ENCODE results near the gene PRSS35. TPM values are rescaled to one million over a fixed set of nuclear protein-coding genes. Genes with fewer than 3 reads are reported as not detected.

The PRSS35 gene
- total RNA-seq, 1 experiment from 2014 or later: 6.7 TPM

DNA sequence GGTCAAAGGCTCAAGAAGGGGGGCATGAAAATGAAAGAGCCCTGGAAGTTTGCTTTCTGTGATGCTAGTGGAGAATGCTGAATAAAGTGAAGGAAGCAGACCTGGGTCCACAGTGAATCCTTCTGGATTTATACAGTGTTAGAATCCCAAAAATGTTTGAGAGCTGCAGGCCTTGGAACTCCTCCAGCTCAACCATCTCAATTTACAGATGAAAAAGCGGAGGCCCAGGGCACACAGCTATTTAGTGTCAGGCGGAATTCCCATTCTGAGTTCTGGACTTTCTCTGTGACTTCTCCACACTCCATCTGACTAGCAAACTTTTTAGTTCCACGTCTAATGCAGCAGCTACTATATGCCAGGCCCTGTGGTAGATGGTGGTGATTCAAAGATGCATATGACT is 1.5 kb upstream of the PRSS35 start:
- no peak overlapping the region for H3K27ac Mint-ChIP-seq
- DNase-seq (ENCODE audit: low spot score) (no peak), ATAC-seq (no peak)
- CTCF ChIA-PET: interaction anchor here (1.1 to 6.8 kb wide), 5 partner anchors 25 to 445 kb away, joined by 5 to 47 read pairs (median 12); partner anchors contain the start of gene UBE3D
- H3K9me3 Mint-ChIP-seq: no peaks in the 10 kb centered on the region
- H3K27me3 Mint-ChIP-seq (ENCODE audit: low read depth): peaks cover 3% of the 10 kb centered on the region; the same call in 1 of the 2 replicates
- H3K4me1 Mint-ChIP-seq: peaks cover 20% of the 10 kb centered on the region
- H3K4me3 Mint-ChIP-seq: peak overlapping the region; percentile 31; the same call in 1 of the 2 replicates
- no peaks in the 10 kb centered on the region for H3K36me3 Mint-ChIP-seq
- TF ChIP-seq NR1H2 (CRISPR knock-in tag; IDR thresholded peaks at IDR 0.05) (no peak), KAT7 (CRISPR knock-in tag; IDR thresholded peaks at IDR 0.05; ENCODE audit: borderline replicate concordance) (no peak), CREM (CRISPR knock-in tag; IDR thresholded peaks at IDR 0.05) (no peak), TP53 (CRISPR knock-in tag; IDR thresholded peaks at IDR 0.05) (no peak), ZNF219 (CRISPR knock-in tag; IDR thresholded peaks at IDR 0.05; ENCODE audit: borderline replicate concordance) (no peak), SMAD4 (CRISPR knock-in tag; IDR thresholded peaks at IDR 0.05) (no peak), TEAD4 (CRISPR knock-in tag; IDR thresholded peaks at IDR 0.05) (no peak), MYBL2 (CRISPR knock-in tag; IDR thresholded peaks at IDR 0.05) (no peak), GRHL2 (CRISPR knock-in tag; IDR thresholded peaks at IDR 0.05; ENCODE audit: insufficient replicate concordance, severe bottlenecking) (no peak)
- TF ChIP-seq, protein P1, sequence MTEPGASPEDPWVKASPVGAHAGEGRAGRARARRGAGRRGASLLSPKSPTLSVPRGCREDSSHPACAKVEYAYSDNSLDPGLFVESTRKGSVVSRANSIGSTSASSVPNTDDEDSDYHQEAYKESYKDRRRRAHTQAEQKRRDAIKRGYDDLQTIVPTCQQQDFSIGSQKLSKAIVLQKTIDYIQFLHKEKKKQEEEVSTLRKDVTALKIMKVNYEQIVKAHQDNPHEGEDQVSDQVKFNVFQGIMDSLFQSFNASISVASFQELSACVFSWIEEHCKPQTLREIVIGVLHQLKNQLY (CRISPR knock-in tag; IDR thresholded peaks at IDR 0.05): no peak
- TF ChIP-seq, protein P2, sequence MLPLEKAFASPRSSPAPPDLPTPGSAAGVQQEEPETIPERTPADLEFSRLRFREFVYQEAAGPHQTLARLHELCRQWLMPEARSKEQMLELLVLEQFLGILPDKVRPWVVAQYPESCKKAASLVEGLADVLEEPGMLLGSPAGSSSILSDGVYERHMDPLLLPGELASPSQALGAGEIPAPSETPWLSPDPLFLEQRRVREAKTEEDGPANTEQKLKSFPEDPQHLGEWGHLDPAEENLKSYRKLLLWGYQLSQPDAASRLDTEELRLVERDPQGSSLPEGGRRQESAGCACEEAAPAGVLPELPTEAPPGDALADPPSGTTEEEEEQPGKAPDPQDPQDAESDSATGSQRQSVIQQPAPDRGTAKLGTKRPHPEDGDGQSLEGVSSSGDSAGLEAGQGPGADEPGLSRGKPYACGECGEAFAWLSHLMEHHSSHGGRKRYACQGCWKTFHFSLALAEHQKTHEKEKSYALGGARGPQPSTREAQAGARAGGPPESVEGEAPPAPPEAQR (CRISPR knock-in tag; IDR thresholded peaks at IDR 0.05): no peak
- TF ChIP-seq, protein P3, sequence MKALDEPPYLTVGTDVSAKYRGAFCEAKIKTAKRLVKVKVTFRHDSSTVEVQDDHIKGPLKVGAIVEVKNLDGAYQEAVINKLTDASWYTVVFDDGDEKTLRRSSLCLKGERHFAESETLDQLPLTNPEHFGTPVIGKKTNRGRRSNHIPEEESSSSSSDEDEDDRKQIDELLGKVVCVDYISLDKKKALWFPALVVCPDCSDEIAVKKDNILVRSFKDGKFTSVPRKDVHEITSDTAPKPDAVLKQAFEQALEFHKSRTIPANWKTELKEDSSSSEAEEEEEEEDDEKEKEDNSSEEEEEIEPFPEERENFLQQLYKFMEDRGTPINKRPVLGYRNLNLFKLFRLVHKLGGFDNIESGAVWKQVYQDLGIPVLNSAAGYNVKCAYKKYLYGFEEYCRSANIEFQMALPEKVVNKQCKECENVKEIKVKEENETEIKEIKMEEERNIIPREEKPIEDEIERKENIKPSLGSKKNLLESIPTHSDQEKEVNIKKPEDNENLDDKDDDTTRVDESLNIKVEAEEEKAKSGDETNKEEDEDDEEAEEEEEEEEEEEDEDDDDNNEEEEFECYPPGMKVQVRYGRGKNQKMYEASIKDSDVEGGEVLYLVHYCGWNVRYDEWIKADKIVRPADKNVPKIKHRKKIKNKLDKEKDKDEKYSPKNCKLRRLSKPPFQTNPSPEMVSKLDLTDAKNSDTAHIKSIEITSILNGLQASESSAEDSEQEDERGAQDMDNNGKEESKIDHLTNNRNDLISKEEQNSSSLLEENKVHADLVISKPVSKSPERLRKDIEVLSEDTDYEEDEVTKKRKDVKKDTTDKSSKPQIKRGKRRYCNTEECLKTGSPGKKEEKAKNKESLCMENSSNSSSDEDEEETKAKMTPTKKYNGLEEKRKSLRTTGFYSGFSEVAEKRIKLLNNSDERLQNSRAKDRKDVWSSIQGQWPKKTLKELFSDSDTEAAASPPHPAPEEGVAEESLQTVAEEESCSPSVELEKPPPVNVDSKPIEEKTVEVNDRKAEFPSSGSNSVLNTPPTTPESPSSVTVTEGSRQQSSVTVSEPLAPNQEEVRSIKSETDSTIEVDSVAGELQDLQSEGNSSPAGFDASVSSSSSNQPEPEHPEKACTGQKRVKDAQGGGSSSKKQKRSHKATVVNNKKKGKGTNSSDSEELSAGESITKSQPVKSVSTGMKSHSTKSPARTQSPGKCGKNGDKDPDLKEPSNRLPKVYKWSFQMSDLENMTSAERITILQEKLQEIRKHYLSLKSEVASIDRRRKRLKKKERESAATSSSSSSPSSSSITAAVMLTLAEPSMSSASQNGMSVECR (CRISPR knock-in tag; IDR thresholded peaks at IDR 0.05; ENCODE audit: borderline replicate concordance): no peak
- TF ChIP-seq, protein P4, sequence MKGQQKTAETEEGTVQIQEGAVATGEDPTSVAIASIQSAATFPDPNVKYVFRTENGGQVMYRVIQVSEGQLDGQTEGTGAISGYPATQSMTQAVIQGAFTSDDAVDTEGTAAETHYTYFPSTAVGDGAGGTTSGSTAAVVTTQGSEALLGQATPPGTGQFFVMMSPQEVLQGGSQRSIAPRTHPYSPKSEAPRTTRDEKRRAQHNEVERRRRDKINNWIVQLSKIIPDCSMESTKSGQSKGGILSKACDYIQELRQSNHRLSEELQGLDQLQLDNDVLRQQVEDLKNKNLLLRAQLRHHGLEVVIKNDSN (CRISPR knock-in tag; IDR thresholded peaks at IDR 0.05): no peak
- POLR2A ChIA-PET: no interaction called here

DNA sequence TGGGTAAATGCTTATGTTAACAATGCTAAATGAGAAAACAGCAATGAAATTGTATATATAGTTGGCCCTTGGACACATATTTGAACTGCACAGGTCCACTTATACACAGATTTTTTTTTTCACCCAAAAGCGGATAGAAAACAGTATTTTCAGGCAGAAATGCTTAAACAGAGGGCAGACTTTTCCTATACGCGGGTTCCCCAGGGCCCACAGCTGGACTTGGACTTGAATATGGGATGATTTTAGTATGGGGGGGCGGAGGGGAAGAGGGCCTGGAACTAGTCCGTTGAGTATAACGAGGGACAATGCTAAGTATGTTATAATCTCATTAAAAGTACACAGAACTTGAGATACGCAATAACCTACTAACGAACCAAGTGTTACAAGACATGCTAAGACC is 1.1 kb upstream of the PRSS35 start:
- H3K36me3 Mint-ChIP-seq: no peaks in the 10 kb centered on the region
- peaks cover 20% of the 10 kb centered on the region for H3K4me1 Mint-ChIP-seq
- no peak overlapping the region for H3K27ac Mint-ChIP-seq
- peak overlapping the region; percentile 87 for H3K4me3 Mint-ChIP-seq
- ChIA-PET CTCF (interaction anchor here (1.1 to 6.8 kb wide), 6 partner anchors 25 to 445 kb away, joined by 5 to 47 read pairs (median 16); partner anchors contain the start of gene UBE3D), POLR2A (interaction anchor here (1.5 kb wide), 1 partner anchor 80 kb away, joined by 3 read pairs; no protein-coding TSS in a partner anchor)
- no peak for ATAC-seq
- H3K27me3 Mint-ChIP-seq (ENCODE audit: low read depth): peaks cover 3% of the 10 kb centered on the region; the same call in 1 of the 2 replicates
- no peaks in the 10 kb centered on the region for H3K9me3 Mint-ChIP-seq
- no peak for DNase-seq (ENCODE audit: low spot score)
- TF ChIP-seq FOXK1 (CRISPR knock-in tag; IDR thresholded peaks at IDR 0.05): no peak
- TF ChIP-seq, protein P5, sequence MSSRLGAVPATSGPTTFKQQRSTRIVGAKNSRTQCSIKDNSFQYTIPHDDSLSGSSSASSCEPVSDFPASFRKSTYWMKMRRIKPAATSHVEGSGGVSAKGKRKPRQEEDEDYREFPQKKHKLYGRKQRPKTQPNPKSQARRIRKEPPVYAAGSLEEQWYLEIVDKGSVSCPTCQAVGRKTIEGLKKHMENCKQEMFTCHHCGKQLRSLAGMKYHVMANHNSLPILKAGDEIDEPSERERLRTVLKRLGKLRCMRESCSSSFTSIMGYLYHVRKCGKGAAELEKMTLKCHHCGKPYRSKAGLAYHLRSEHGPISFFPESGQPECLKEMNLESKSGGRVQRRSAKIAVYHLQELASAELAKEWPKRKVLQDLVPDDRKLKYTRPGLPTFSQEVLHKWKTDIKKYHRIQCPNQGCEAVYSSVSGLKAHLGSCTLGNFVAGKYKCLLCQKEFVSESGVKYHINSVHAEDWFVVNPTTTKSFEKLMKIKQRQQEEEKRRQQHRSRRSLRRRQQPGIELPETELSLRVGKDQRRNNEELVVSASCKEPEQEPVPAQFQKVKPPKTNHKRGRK (CRISPR knock-in tag; IDR thresholded peaks at IDR 0.05; ENCODE audit: borderline replicate concordance): no peak
- TF ChIP-seq, protein P2 (CRISPR knock-in tag; IDR thresholded peaks at IDR 0.05): no peak
- no peak for TF ChIP-seq HMGA2 (CRISPR knock-in tag; IDR thresholded peaks at IDR 0.05)
- TF ChIP-seq SP1 (CRISPR knock-in tag; conservative IDR thresholded peaks at IDR 0.05): no peak
- no peak for TF ChIP-seq CREM (CRISPR knock-in tag; IDR thresholded peaks at IDR 0.05)
- no peak for TF ChIP-seq RORB (CRISPR knock-in tag; IDR thresholded peaks at IDR 0.05)
- TF ChIP-seq ZNF121 (CRISPR knock-in tag; IDR thresholded peaks at IDR 0.05): no peak
- TF ChIP-seq, protein P6, sequence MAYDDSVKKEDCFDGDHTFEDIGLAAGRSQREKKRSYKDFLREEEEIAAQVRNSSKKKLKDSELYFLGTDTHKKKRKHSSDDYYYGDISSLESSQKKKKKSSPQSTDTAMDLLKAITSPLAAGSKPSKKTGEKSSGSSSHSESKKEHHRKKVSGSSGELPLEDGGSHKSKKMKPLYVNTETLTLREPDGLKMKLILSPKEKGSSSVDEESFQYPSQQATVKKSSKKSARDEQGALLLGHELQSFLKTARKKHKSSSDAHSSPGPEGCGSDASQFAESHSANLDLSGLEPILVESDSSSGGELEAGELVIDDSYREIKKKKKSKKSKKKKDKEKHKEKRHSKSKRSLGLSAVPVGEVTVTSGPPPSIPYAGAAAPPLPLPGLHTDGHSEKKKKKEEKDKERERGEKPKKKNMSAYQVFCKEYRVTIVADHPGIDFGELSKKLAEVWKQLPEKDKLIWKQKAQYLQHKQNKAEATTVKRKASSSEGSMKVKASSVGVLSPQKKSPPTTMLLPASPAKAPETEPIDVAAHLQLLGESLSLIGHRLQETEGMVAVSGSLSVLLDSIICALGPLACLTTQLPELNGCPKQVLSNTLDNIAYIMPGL (CRISPR knock-in tag; IDR thresholded peaks at IDR 0.05): no peak
- TF ChIP-seq GTF2I (CRISPR knock-in tag; conservative IDR thresholded peaks at IDR 0.05): no peak
- TF ChIP-seq IRF2 (CRISPR knock-in tag; IDR thresholded peaks at IDR 0.05; ENCODE audit: borderline replicate concordance, low read depth): no peak
